ENCODE data around the gene GP1BB. TPM values are rescaled to one million over a fixed set of nuclear protein-coding genes. Genes with fewer than 3 reads are reported as not detected.
A peak's percentile ranks its signal among the peaks of the same experiment; 100 is the strongest.

The GP1BB gene
- total RNA-seq, 1 donor, result 11.0 TPM

GRCh38 chr22:19753996-19754700 is 30.8 kb downstream of the GP1BB start:
- no peak for DNase-seq (ENCODE audit: low read depth in 2 of 3, low spot score in 2 of 3)

- DNase-seq (ENCODE audit: low read depth in 2 of 3, low spot score in 2 of 3), result no peak
Observed at GRCh38 chr22:19754701-19755144, 31.4 kb downstream of the GP1BB start.

- no peak for DNase-seq (ENCODE audit: low read depth in 2 of 3, low spot score in 2 of 3)
Observed at GRCh38 chr22:19755145-19755710, 31.9 kb downstream of the GP1BB start.

- no peak for DNase-seq (ENCODE audit: low read depth in 2 of 3, low spot score in 2 of 3)
Observed at GRCh38 chr22:19755722-19756287, 32.5 kb downstream of the GP1BB start.

GRCh38 chr22:19756288-19757128 is 33.2 kb downstream of the GP1BB start:
- DNase-seq (ENCODE audit: low read depth in 2 of 3, low spot score in 2 of 3), result peak; percentile 36 to 49 (median 49)

- DNase-seq (ENCODE audit: low read depth in 2 of 3, low spot score in 2 of 3), result peak in 1 of 3 donors; percentile 52
Observed at GRCh38 chr22:19757140-19757984, 34.0 kb downstream of the GP1BB start.

GRCh38 chr22:19757985-19758895 is 34.9 kb downstream of the GP1BB start:
- DNase-seq (ENCODE audit: low read depth in 2 of 3, low spot score in 2 of 3), result no peak

GRCh38 chr22:19758896-19759426 is 35.6 kb downstream of the GP1BB start:
- DNase-seq (ENCODE audit: low read depth in 2 of 3, low spot score in 2 of 3), result no peak

- no peak for DNase-seq (ENCODE audit: low read depth in 2 of 3, low spot score in 2 of 3)
Observed at GRCh38 chr22:19759427-19760057, 36.2 kb downstream of the GP1BB start.

GRCh38 chr22:19760058-19760950 is 37.0 kb downstream of the GP1BB start, which contains the start of gene TBX1:
Gene TBX1 (plus strand): TSS chr22:19760778. CDS start chr22:19760844, 66 bp downstream.
- no peak for DNase-seq (ENCODE audit: low read depth in 2 of 3, low spot score in 2 of 3)

- DNase-seq (ENCODE audit: low read depth in 2 of 3, low spot score in 2 of 3), result no peak
Observed at GRCh38 chr22:19760951-19761724, 37.8 kb downstream of the GP1BB start.

- DNase-seq (ENCODE audit: low read depth in 2 of 3, low spot score in 2 of 3), result no peak
Observed at GRCh38 chr22:19761725-19762567, 38.6 kb downstream of the GP1BB start.

- no peak for DNase-seq (ENCODE audit: low read depth in 2 of 3, low spot score in 2 of 3)
Observed at GRCh38 chr22:19762568-19763457, 39.5 kb downstream of the GP1BB start.

- no peak for DNase-seq (ENCODE audit: low read depth in 2 of 3, low spot score in 2 of 3)
Observed at GRCh38 chr22:19763458-19764298, 40.3 kb downstream of the GP1BB start.

All from hematopoietic multipotent progenitor cell (in vitro differentiated cells).